Endodermal cell (in vitro differentiated cells): ENCODE data around the gene MTMR12. TPM values are rescaled to one million over a fixed set of nuclear protein-coding genes. Genes with fewer than 3 reads are reported as not detected.

Experiments used
- DNase-seq: peaks from one replicate; pipeline ENCODE4 v3.0.0-alpha.2; 2017
- H3K27ac ChIP-seq: 2 replicates; pipeline ENCODE4 v1.5.1; 2013; ENCODE audit warnings: mild to moderate bottlenecking, low read depth, low read length, moderate library complexity
- H3K27me3 ChIP-seq: 2 replicates; pipeline ENCODE4 v1.6.1; 2013; ENCODE audit warnings: mild to moderate bottlenecking, low read length, moderate library complexity; ENCODE audit not compliant: insufficient read depth, control insufficient read depth, poor library complexity, severe bottlenecking
- H3K36me3 ChIP-seq: 2 replicates; pipeline ENCODE4 v1.7.0; 2013; ENCODE audit warnings: mild to moderate bottlenecking, low read length, moderate library complexity; ENCODE audit not compliant: control insufficient read depth, insufficient read depth
- H3K4me1 ChIP-seq: one replicate; pipeline ENCODE4 v1.7.0; 2013; ENCODE audit warnings: low read length; ENCODE audit not compliant: control insufficient read depth, insufficient read depth
- H3K4me3 ChIP-seq: 2 replicates; pipeline ENCODE4 v1.5.1; 2013; ENCODE audit warnings: mild to moderate bottlenecking, low read length, moderate library complexity
- H3K9ac ChIP-seq: 2 replicates; pipeline ENCODE4 v1.6.1; 2013; ENCODE audit warnings: mild to moderate bottlenecking, low read length, moderate library complexity; ENCODE audit not compliant: poor library complexity, severe bottlenecking; ENCODE audit errors: extremely low read depth
- H3K9me3 ChIP-seq: 2 replicates; pipeline ENCODE4 v1.6.1; 2013; ENCODE audit warnings: mild to moderate bottlenecking, low read length, moderate library complexity; ENCODE audit not compliant: control insufficient read depth
- H3K27ac Mint-ChIP-seq: 2 replicates; pipeline ENCODE4 v1.8.0; 2020; ENCODE audit warnings: mixed read lengths
- H3K27me3 Mint-ChIP-seq: 2 replicates; pipeline ENCODE4 v1.8.0; 2021; ENCODE audit warnings: mild to moderate bottlenecking, mixed read lengths; ENCODE audit not compliant: insufficient read depth
- H3K36me3 Mint-ChIP-seq: 2 replicates; pipeline ENCODE4 v1.8.0; 2020; ENCODE audit warnings: low read depth, mixed read lengths
- H3K4me1 Mint-ChIP-seq: 2 replicates; pipeline ENCODE4 v1.8.0; 2020; ENCODE audit warnings: mixed read lengths
- H3K4me3 Mint-ChIP-seq: 2 replicates; pipeline ENCODE4 v1.8.0; 2020; ENCODE audit warnings: mild to moderate bottlenecking, moderate library complexity, mixed read lengths
- H3K9me3 Mint-ChIP-seq: 2 replicates; pipeline ENCODE4 v1.8.0; 2020; ENCODE audit warnings: mild to moderate bottlenecking, mixed read lengths
- WGBS, 2 experiments: methylation state at CpG; one replicate each; pipeline versions ENCODE4 v1.1.5 to v1.1.7; 2013; ENCODE audit warnings: missing lambda C conversion rate in 2 of 2, mixed read lengths in 1 of 2; ENCODE audit not compliant: insufficient coverage in 1 of 2, insufficient read length in 1 of 2; 5-methylcytosine and 5-hydroxymethylcytosine counted together
- total RNA-seq, 2 donors: library from RNA; stranded (reverse); fragmentation: NEBNext Ultra II Directional in 1 of 2; extraction: Animal tissue kit (Norgen Biotek cat#: 25700) in 1 of 2; gene quantifications; 2 replicates in 1 of 2; 3 replicates in 1 of 2; pipeline ENCODE4 v1.2.1, GENCODE V29; 2021
- TF ChIP-seq, protein P1 (sequence below): fragments of 200-600 bp; sonication (generic); conservative IDR thresholded peaks from 2 replicates; pipeline ENCODE4 v1.5.0; 2021; ENCODE audit warnings: antibody characterized with exemption, mild to moderate bottlenecking

Gene MTMR12
- total RNA-seq, 2 donors from 2014 or later = 32.7 to 33.3 TPM

DNA sequence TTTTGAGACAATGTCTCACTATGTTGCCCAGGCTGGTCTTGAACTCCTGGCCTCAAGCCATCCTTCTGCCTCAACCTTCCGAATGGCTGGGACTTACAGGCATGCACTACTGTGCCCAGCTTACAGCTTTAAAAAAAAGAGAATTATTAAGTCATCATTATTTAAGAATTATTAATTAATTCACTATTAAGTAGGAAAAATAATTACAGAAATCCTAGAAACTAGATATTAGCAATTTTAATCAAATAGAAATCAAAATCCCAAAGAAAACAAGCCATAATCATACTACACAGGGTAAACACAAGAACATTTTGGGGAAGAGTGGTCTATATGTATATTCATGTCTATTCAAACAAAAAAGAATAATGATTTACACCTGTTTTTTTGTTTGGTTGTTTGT lies 19.6 kb upstream of the MTMR12 start:
- Histone ChIP-seq H3K4me3 (no peak overlapping the region), H3K36me3 (no peaks in the 10 kb centered on the region), H3K27me3 (no peaks in the 10 kb centered on the region), H3K27ac (no peak overlapping the region), H3K4me1 (peaks cover 3% of the 10 kb centered on the region), H3K9me3 (peaks cover 33% of the 10 kb centered on the region), H3K9ac (no peak overlapping the region)
- no peak for DNase-seq
- Mint-ChIP-seq H3K36me3 (peaks cover 5% of the 10 kb centered on the region), H3K27ac (no peak overlapping the region), H3K4me3 (no peak overlapping the region), H3K9me3 (peaks cover 38% of the 10 kb centered on the region), H3K4me1 (peaks cover 5% of the 10 kb centered on the region), H3K27me3 (no peaks in the 10 kb centered on the region)
- TF ChIP-seq, protein P1, sequence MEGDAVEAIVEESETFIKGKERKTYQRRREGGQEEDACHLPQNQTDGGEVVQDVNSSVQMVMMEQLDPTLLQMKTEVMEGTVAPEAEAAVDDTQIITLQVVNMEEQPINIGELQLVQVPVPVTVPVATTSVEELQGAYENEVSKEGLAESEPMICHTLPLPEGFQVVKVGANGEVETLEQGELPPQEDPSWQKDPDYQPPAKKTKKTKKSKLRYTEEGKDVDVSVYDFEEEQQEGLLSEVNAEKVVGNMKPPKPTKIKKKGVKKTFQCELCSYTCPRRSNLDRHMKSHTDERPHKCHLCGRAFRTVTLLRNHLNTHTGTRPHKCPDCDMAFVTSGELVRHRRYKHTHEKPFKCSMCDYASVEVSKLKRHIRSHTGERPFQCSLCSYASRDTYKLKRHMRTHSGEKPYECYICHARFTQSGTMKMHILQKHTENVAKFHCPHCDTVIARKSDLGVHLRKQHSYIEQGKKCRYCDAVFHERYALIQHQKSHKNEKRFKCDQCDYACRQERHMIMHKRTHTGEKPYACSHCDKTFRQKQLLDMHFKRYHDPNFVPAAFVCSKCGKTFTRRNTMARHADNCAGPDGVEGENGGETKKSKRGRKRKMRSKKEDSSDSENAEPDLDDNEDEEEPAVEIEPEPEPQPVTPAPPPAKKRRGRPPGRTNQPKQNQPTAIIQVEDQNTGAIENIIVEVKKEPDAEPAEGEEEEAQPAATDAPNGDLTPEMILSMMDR = no peak
- 91% methylated on average over 1 of the region's 1 CpG; no CpG with 5 or more reads in 1 of the 2 experiments for WGBS, 2 experiments

GRCh38 chr5:32331935-32332274 lies 19.2 kb upstream of the MTMR12 start:
- H3K9me3 ChIP-seq = peaks cover 29% of the 10 kb centered on the region
- H3K4me1 ChIP-seq = peaks cover 3% of the 10 kb centered on the region
- WGBS, 2 experiments = 83 to 95% methylated on average over 2 to 3 of the region's 3 CpGs
- no peak overlapping the region for H3K4me3 Mint-ChIP-seq
- peaks cover 5% of the 10 kb centered on the region for H3K36me3 Mint-ChIP-seq
- TF ChIP-seq, protein P1 = no peak
- H3K27ac ChIP-seq = no peak overlapping the region
- H3K9ac ChIP-seq = no peak overlapping the region
- no peak overlapping the region for H3K4me3 ChIP-seq
- no peak overlapping the region for H3K27ac Mint-ChIP-seq
- DNase-seq = no peak
- peaks cover 5% of the 10 kb centered on the region for H3K4me1 Mint-ChIP-seq
- H3K27me3 Mint-ChIP-seq = no peaks in the 10 kb centered on the region
- H3K27me3 ChIP-seq = no peaks in the 10 kb centered on the region
- H3K36me3 ChIP-seq = no peaks in the 10 kb centered on the region
- H3K9me3 Mint-ChIP-seq = peaks cover 33% of the 10 kb centered on the region

GRCh38 chr5:32331217-32331934 lies 18.6 kb upstream of the MTMR12 start:
- peaks cover 3% of the 10 kb centered on the region for H3K4me1 ChIP-seq
- no peaks in the 10 kb centered on the region for H3K27me3 ChIP-seq
- no peak overlapping the region for H3K4me3 ChIP-seq
- Mint-ChIP-seq H3K4me1 (peaks cover 5% of the 10 kb centered on the region), H3K9me3 (peaks cover 28% of the 10 kb centered on the region), H3K4me3 (no peak overlapping the region), H3K36me3 (peaks cover 2% of the 10 kb centered on the region), H3K27ac (no peak overlapping the region), H3K27me3 (no peaks in the 10 kb centered on the region)
- TF ChIP-seq, protein P1 = no peak
- DNase-seq = no peak
- H3K9ac ChIP-seq = no peak overlapping the region
- H3K9me3 ChIP-seq = peaks cover 23% of the 10 kb centered on the region
- H3K27ac ChIP-seq = no peak overlapping the region
- 86 to 88% methylated on average over 5 to 11 of the region's 11 CpGs for WGBS, 2 experiments
- no peaks in the 10 kb centered on the region for H3K36me3 ChIP-seq
